GM12875 (cell line): ENCODE results near the gene GMEB1.
"Not testable (repeated sequence)": the region's sequence is repeated elsewhere in the genome, so short reads cannot be mapped to it uniquely, and the experiment has no call there.

Source experiments
- H3K4me3 ChIP-seq: one replicate; pipeline ENCODE4 v1.5.1; 2011; ENCODE audit warnings: low read depth, low read length, control low read depth
- TF ChIP-seq, protein P1 (sequence below): IDR thresholded peaks from 2 replicates; pipeline ENCODE4 v1.5.1; 2011; ENCODE audit warnings: low read depth, mild to moderate bottlenecking, control low read depth, inconsistent platforms, low read length, moderate library complexity, borderline replicate concordance; ENCODE audit not compliant: insufficient read depth

GMEB1 gene

DNA sequence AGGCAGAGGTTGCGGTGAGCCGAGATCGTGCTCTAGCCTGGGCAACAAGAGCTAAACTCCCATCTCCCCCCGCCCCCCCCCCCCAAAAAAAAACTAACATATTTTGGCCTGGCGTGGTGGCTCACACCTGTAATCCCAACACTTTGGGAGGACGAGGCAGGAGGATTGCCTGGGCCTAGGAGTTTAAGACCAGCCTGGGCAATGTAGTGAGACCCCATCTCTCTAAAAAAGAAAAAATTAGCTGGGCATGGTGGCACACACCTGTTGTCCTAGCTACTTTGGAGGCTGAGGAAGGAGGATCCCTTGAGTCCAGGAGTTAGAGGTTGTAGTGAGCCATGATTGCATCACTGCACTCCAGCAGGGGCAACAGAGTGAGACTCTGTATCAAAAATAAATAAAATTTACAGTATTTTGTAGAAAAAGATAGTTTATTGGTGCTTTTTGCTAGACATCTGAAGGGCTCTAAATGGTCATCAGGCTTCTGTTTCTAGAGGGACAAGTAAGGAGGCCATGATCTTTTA is 77.1 kb downstream of the GMEB1 start:
- TF ChIP-seq, protein P1, sequence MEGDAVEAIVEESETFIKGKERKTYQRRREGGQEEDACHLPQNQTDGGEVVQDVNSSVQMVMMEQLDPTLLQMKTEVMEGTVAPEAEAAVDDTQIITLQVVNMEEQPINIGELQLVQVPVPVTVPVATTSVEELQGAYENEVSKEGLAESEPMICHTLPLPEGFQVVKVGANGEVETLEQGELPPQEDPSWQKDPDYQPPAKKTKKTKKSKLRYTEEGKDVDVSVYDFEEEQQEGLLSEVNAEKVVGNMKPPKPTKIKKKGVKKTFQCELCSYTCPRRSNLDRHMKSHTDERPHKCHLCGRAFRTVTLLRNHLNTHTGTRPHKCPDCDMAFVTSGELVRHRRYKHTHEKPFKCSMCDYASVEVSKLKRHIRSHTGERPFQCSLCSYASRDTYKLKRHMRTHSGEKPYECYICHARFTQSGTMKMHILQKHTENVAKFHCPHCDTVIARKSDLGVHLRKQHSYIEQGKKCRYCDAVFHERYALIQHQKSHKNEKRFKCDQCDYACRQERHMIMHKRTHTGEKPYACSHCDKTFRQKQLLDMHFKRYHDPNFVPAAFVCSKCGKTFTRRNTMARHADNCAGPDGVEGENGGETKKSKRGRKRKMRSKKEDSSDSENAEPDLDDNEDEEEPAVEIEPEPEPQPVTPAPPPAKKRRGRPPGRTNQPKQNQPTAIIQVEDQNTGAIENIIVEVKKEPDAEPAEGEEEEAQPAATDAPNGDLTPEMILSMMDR: no peak
- H3K4me3 ChIP-seq: no peak overlapping the region

DNA sequence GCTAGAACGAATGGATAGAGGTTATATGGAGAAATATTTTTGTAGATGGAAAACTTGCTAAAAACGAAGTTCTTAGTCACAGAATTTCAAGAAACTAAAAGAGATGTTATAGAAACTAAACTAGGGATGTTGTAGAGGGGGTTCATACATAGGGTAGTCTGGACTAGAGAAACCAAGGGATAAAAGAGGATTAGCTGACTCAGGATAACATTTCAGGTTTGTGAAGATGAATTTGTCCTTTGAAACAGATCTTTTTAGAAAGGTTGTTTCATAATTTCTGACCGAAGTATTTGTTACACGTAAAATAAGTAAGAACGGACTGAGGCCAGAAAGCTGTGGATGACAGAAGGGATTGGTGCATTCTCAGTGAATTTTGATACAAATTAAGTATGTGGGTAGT is 81.7 kb downstream of the GMEB1 start:
- no peak overlapping the region for H3K4me3 ChIP-seq
- TF ChIP-seq, protein P1: no peak

DNA sequence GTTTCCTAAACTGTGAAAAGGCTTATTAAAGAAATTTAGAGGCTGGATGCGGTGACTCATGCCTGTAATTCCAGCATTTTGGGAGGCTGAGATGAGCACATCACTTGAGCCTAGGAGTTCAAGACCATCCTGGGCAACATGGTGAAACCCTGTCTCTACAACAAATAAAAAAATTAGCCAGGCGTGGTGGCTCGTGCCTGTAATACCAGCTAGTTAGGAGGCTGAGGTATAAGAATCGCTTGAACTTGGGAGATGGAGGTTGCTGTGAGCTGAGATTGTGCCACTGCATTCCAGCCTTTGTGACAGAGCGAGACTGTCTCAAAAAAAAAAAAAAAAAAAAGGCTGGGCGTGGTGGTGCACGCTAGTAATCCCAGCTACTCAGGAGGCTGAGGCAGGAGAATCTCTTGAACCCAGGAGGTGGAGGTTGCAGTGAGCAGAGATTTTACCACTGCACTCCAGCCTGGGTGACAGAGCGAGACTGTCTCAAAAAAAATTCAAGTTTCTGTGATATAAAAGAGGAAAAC is 82.2 kb downstream of the GMEB1 start:
- not testable (repeated sequence) for H3K4me3 ChIP-seq

DNA sequence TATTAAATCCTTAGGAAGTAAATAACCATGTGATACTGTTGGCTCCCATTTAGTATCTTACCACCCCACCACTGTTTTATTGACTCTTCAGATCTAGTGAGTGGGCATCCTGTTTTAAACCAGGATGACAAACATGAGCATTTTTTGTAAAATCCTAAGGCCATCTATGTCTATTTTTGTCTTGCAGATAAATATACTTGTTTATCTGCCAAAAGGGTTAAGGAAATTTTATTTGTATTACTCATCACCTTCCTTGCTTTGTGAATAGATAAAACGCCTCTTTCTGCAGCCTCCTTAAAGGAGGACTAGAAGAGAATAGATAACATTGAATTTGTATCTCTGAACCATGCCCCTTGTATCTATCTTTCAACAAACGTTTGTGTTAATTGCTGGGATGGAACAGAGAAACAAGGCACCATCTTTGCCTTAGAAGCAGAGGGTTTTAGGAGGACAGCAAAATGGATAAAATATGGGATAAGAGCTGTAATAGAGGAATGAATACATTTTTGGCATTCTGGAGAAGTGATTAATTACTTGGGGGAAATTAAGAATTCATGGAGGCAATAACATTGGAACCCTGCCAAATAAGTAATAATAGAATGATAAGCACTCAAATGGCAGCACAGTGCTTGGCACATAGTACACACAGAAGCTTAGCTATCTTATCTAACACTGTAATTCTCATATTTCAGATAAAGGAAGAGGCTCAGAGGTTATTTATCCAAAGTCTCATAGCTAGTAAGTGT is 82.9 kb downstream of the GMEB1 start:
- no peak overlapping the region for H3K4me3 ChIP-seq
- TF ChIP-seq, protein P1: no peak

DNA sequence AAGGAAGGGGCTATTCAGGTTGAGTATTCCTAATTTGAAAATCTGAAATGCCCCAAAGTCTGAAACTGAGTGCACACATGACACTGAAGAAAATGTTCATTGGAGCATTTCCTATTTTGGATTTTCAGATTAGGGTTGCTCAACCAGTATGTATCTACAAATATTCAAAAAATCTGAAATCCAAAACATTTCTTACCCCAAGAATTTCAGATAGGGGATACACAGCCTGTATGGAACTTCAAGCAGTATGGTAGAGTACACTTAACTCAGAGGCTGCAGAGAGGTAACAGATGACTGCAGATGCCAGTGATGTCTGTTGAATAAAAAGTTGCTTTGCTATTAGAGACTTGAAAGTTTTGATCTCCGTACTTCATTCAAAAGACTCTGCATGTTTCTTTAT is 87.1 kb downstream of the GMEB1 start:
- TF ChIP-seq, protein P1: no peak
- H3K4me3 ChIP-seq: no peak overlapping the region

DNA sequence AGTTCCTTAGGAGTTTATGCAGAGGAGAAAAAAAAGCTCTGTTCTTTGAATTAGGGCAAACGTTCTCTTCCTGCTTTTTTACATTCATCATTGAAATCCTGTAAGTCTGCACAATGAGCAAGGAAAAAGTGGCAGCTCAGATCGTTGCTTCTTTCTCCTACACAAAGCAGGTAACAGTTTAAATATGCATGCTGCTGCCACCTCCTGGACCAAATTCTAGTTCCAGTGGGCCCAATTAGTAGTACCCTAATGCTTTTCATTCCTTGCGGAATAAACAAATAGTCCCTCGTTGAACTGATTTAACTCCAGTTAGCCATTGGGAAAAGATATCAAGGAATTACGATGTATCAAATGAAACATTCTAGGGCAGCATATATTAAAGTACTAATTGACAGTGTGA is 88.3 kb downstream of the GMEB1 start:
- H3K4me3 ChIP-seq: no peak overlapping the region
- TF ChIP-seq, protein P1: no peak

DNA sequence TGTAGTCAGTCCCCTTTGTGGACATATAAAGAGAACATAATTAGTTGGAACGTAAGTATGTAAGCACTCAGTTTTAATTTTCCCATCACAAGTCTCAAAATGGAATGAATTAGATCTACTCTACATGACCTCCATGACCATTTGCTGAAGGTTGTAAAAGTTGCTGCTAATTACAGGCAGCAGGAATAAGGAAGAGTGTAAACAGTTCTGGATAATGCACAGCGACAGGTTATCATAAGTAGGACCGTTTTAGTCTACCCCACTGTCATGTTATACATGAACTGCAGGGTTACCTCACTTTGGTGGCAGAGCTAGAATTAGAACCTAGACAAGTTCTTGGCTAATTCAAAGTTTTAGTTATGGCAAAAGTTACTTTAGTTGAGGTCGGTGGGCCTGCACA is 89.8 kb downstream of the GMEB1 start:
- H3K4me3 ChIP-seq: no peak overlapping the region
- TF ChIP-seq, protein P1: no peak

DNA sequence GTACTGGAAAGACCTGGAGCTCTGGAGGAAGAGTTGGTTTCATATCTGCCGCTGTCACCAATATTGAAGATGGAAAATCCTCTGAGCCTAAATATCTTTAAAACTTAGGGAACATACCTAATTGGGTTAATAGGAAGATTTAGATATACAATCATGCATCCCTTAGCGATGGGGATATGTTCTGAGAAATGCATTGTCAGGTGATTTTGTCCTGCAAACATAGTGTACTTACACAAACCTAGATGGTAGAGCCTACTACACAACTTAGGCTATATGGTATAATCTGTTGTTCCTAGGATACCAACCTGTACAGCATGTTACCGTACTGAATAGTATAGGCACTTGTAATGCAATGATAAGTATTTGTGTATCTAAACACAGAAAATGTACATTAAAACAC is 90.7 kb downstream of the GMEB1 start:
- TF ChIP-seq, protein P1: no peak
- no peak overlapping the region for H3K4me3 ChIP-seq
